Measurements from ENCODE around the gene AUP1.

GRCh38 chr2:74496997-74497776, 32.3 kb downstream of the AUP1 start:
- no peak for TF ChIP-seq POLR2AphosphoS5 (IDR thresholded peaks at IDR 0.05)
- no peak for TF ChIP-seq CTCF (IDR thresholded peaks at IDR 0.05)
